Astrocyte (in vitro differentiated cells and primary cell): ENCODE measurements around the gene C19orf12. TPM values are rescaled to one million over a fixed set of nuclear protein-coding genes. Genes with fewer than 3 reads are reported as not detected.

ENCODE experiments used
- DNase-seq: peaks from one replicate; pipeline ENCODE4 v3.0.0-alpha.2; 2010; ENCODE audit warnings: low read depth
- FAIRE-seq: peaks from 2 replicates; lab custom pipeline; 2011; peaks lifted over from hg19 to GRCh38; lab: Jason Lieb, UNC
- H2AFZ ChIP-seq: 2 replicates; pipeline ENCODE4 v1.6.0; 2012; ENCODE audit warnings: low read depth, low read length, inconsistent platforms
- H3K27ac ChIP-seq: 2 replicates; pipeline ENCODE4 v1.5.1; 2011; ENCODE audit warnings: low read depth, low read length, inconsistent platforms
- H3K27me3 ChIP-seq: 2 replicates; pipeline ENCODE4 v1.6.0; 2011; ENCODE audit warnings: low read length, inconsistent platforms; ENCODE audit not compliant: insufficient read depth
- H3K36me3 ChIP-seq: 2 replicates; pipeline ENCODE4 v1.5.1; 2011; ENCODE audit warnings: low read length, inconsistent platforms; ENCODE audit not compliant: insufficient read depth
- H3K4me1 ChIP-seq: 2 replicates; pipeline ENCODE4 v1.5.1; 2011; ENCODE audit warnings: low read length, inconsistent platforms; ENCODE audit not compliant: insufficient read depth
- H3K4me2 ChIP-seq: 2 replicates; pipeline ENCODE4 v1.6.0; 2012; ENCODE audit warnings: low read length, inconsistent platforms
- H3K4me3 ChIP-seq: 2 replicates; pipeline ENCODE4 v1.5.1; 2011; ENCODE audit warnings: low read depth, mild to moderate bottlenecking, low read length, inconsistent platforms; ENCODE audit not compliant: insufficient read depth
- H3K79me2 ChIP-seq: 2 replicates; pipeline ENCODE4 v1.6.0; 2012; ENCODE audit warnings: mild to moderate bottlenecking, low read length, inconsistent platforms; ENCODE audit not compliant: insufficient read depth
- H3K9ac ChIP-seq: 2 replicates; pipeline ENCODE4 v1.6.0; 2012; ENCODE audit warnings: mild to moderate bottlenecking, low read length, inconsistent platforms
- H3K9me3 ChIP-seq: 2 replicates; pipeline ENCODE4 v1.5.1; 2012; ENCODE audit warnings: low read depth, mild to moderate bottlenecking, low read length, inconsistent platforms; ENCODE audit not compliant: insufficient read depth
- H4K20me1 ChIP-seq: 2 replicates; pipeline ENCODE4 v1.6.0; 2012; ENCODE audit warnings: low read length, inconsistent platforms; ENCODE audit not compliant: insufficient read depth
- H3K27ac Mint-ChIP-seq: one replicate; pipeline ENCODE4 v1.8.0; 2021; ENCODE audit warnings: mild to moderate bottlenecking, mixed read lengths; ENCODE audit not compliant: unreplicated experiment
- H3K27me3 Mint-ChIP-seq: one replicate; pipeline ENCODE4 v1.8.0; 2021; ENCODE audit warnings: low read depth, mixed read lengths; ENCODE audit not compliant: unreplicated experiment
- H3K36me3 Mint-ChIP-seq: one replicate; pipeline ENCODE4 v1.8.0; 2021; ENCODE audit warnings: low read depth, mixed read lengths; ENCODE audit not compliant: unreplicated experiment
- H3K4me1 Mint-ChIP-seq: one replicate; pipeline ENCODE4 v1.8.0; 2021; ENCODE audit warnings: low read depth, mixed read lengths; ENCODE audit not compliant: unreplicated experiment
- H3K4me3 Mint-ChIP-seq: one replicate; pipeline ENCODE4 v1.8.0; 2021; ENCODE audit warnings: mild to moderate bottlenecking, moderate library complexity, mixed read lengths; ENCODE audit not compliant: unreplicated experiment
- H3K9me3 Mint-ChIP-seq: one replicate; pipeline ENCODE4 v1.8.0; 2021; ENCODE audit warnings: mild to moderate bottlenecking, mixed read lengths; ENCODE audit not compliant: unreplicated experiment
- CTCF ChIP-seq: IDR thresholded peaks from 2 replicates; pipeline ENCODE4 v1.5.1; 2011; ENCODE audit warnings: low read depth, mild to moderate bottlenecking, inconsistent platforms, low read length, moderate library complexity; ENCODE audit not compliant: insufficient read depth
- EZH2 ChIP-seq: IDR thresholded peaks from 2 replicates; pipeline ENCODE4 v1.6.1; 2012; ENCODE audit warnings: mild to moderate bottlenecking, low read length, inconsistent platforms; ENCODE audit not compliant: insufficient read depth
- total RNA-seq: library from RNA; stranded (reverse); gene quantifications from 2 replicates; pipeline ENCODE4 v1.2.1, GENCODE V29; 2021

Gene C19orf12
- total RNA-seq, 1 donor from 2014 or later, result 38.7 TPM

GRCh38 chr19:29664753-29665214, 50.3 kb downstream of the C19orf12 start:
- Histone ChIP-seq H3K4me1 (peaks cover 53% of the 10 kb centered on the region), H3K4me3 (peak overlapping the region; percentile 48), H3K9ac (peak overlapping the region; percentile 78), H3K9me3 (no peaks in the 10 kb centered on the region), H3K27me3 (no peaks in the 10 kb centered on the region), H3K27ac (peak overlapping the region; percentile 5), H3K79me2 (peaks cover 3% of the 10 kb centered on the region), H3K4me2 (peak overlapping the region; percentile 82), H3K36me3 (no peaks in the 10 kb centered on the region), H2AFZ (peak overlapping the region; percentile 58), H4K20me1 (peaks cover 15% of the 10 kb centered on the region)
- TF ChIP-seq CTCF (no peak), EZH2 (no peak)
- H3K27ac Mint-ChIP-seq, result peak overlapping the region; percentile 91
- FAIRE-seq (no peak), DNase-seq (no peak)
- H3K36me3 Mint-ChIP-seq, result peaks cover 7% of the 10 kb centered on the region
- H3K4me1 Mint-ChIP-seq, result peaks cover 42% of the 10 kb centered on the region
- H3K4me3 Mint-ChIP-seq, result peak overlapping the region; percentile 79
- no peaks in the 10 kb centered on the region for H3K27me3 Mint-ChIP-seq
- no peaks in the 10 kb centered on the region for H3K9me3 Mint-ChIP-seq

- Histone ChIP-seq H3K9ac (peak overlapping the region; percentile 77), H3K79me2 (peaks cover 3% of the 10 kb centered on the region), H3K36me3 (no peaks in the 10 kb centered on the region), H3K27me3 (no peaks in the 10 kb centered on the region), H4K20me1 (peaks cover 13% of the 10 kb centered on the region), H3K4me1 (peaks cover 53% of the 10 kb centered on the region), H3K4me3 (no peak overlapping the region), H2AFZ (no peak overlapping the region), H3K9me3 (no peaks in the 10 kb centered on the region), H3K27ac (no peak overlapping the region), H3K4me2 (peak overlapping the region; percentile 82)
- Mint-ChIP-seq H3K27ac (peak overlapping the region; percentile 91), H3K27me3 (no peaks in the 10 kb centered on the region), H3K4me3 (peak overlapping the region; percentile 79), H3K36me3 (peaks cover 7% of the 10 kb centered on the region), H3K4me1 (peaks cover 44% of the 10 kb centered on the region), H3K9me3 (no peaks in the 10 kb centered on the region)
- TF ChIP-seq CTCF, result no peak
- no peak for TF ChIP-seq EZH2
- DNase-seq (peak; percentile 46), FAIRE-seq (no peak)
Measured at GRCh38 chr19:29663861-29664752, 51.0 kb downstream of the C19orf12 start.
